ENCODE data around the gene RABGGTA.

The RABGGTA gene

DNA sequence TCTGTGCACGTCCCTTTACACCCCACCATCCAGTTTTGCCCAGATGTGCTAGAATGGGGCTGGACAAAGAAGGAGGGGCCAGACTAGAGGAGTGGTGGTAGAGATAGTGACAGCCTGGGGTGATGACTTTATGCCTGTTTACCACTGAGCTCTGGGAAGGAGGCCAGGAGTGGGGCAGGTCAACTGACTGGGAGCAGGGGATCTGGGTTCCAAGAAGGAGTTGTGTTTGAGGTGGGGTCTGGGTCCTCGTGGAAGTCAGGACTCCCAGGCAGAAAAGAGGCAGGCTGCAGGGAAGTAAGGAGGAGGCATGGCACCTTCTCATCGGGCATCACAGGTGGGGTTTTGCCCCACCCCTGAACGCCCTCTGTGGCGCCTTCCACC, 38.9 kb upstream of the RABGGTA start:
- TF ChIP-seq, protein P1, sequence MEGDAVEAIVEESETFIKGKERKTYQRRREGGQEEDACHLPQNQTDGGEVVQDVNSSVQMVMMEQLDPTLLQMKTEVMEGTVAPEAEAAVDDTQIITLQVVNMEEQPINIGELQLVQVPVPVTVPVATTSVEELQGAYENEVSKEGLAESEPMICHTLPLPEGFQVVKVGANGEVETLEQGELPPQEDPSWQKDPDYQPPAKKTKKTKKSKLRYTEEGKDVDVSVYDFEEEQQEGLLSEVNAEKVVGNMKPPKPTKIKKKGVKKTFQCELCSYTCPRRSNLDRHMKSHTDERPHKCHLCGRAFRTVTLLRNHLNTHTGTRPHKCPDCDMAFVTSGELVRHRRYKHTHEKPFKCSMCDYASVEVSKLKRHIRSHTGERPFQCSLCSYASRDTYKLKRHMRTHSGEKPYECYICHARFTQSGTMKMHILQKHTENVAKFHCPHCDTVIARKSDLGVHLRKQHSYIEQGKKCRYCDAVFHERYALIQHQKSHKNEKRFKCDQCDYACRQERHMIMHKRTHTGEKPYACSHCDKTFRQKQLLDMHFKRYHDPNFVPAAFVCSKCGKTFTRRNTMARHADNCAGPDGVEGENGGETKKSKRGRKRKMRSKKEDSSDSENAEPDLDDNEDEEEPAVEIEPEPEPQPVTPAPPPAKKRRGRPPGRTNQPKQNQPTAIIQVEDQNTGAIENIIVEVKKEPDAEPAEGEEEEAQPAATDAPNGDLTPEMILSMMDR (IDR thresholded peaks at IDR 0.05; ENCODE audit: insufficient read depth, low read length, poor library complexity, severe bottlenecking), result no peak
- no peak for DNase-seq (ENCODE audit: extremely low read depth, insufficient read length)

DNA sequence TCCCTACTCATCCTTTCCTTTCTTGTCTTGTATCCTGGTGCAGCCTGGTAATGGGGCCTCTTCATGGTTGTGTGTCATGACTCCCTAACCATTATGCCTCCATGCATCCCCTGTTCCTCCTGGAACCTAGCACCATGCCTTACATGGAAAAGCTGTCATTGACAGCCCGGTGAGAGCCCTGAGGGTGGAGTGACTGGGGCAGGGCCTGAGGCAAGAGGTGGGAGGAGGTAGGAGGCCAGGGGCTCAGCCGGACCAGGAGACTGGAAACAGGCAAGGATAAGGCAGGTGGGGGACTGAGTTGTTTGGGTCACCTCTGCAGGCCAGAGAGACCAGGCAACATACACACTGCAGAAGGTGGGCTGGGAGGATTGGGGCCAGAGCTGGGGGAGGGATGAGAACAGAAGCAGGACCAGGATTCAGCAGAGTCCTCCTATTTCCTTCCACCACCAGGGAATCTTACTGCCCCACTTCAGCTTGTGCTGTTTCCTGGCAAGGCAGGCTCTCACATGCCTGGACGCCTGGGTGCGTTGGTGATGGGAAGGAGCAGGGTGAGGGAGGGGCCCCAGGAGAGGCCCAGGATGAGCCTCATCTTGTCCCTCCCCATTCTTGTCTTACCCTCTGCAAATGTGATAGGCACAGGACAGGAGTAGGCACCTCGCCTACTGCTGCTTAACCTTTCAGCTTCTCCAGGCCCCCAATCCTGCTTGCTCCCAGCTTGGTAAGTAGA, 38.3 kb upstream of the RABGGTA start, which contains the start of gene LTB4R2:
LTB4R2 (plus strand) TSS at position 603 of the 727 bp plus-strand sequence. CDS start 525 bp downstream, outside the sequence.
- H3K27me3 ChIP-seq (replicated peaks; ENCODE audit: control insufficient read depth, insufficient read depth, low read length), result no peaks in the 10 kb centered on the region
- no peak for DNase-seq (ENCODE audit: extremely low read depth, insufficient read length)
- TF ChIP-seq, protein P1 (IDR thresholded peaks at IDR 0.05; ENCODE audit: insufficient read depth, low read length, poor library complexity, severe bottlenecking), result no peak
- peak within 1 kb of the TSS; percentile 63 for H3K4me3 ChIP-seq (replicated peaks; ENCODE audit: low read depth, low read length)
- H3K36me3 ChIP-seq (ENCODE audit: control insufficient read depth, insufficient read depth, low read length), result peaks cover 20% of the 10 kb centered on the region

More for the DNA sequence above, 38.9 kb upstream of the RABGGTA start:
- Histone ChIP-seq H3K4me3 (replicated peaks; ENCODE audit: low read depth, low read length) (peak overlapping the region; percentile 63), H3K36me3 (ENCODE audit: control insufficient read depth, insufficient read depth, low read length) (peaks cover 18% of the 10 kb centered on the region), H3K27me3 (replicated peaks; ENCODE audit: control insufficient read depth, insufficient read depth, low read length) (no peaks in the 10 kb centered on the region)

DNA sequence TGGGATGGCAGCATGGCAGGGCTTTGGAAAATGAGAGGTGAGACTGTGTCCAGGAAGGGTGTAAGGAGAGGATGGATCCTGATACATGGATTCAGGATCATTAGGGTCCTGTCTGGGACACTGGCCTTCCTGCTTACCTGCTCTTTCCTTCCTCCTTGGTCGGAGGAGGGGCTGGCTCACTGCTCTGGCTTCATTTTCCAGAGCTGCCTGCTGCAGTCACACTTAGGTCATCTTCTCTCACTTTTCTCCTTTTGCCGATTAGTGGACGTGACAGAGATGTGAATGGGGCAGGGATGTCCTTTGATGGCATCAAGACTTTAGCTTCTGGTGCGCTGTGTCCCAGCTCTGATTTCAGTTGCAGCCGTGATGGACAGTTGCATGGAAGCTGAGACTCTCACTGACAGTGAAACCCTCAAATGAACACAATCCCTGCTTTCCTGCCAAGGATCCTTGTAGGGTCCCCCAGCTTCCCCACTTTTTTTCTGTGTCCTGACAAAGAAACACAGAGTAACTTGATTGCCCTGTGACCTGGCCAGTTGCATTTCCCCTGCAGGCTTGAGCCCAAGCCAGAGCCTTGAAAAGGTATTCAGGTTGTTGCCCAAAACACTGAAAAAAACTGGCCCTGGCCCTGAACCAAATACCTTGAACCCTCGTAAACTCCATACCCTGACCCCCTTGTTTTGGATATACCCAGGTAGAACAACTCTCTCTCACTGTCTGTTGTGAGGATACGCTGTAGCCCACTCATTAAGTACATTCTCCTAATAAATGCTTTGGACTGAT, 37.1 kb upstream of the RABGGTA start:
- TF ChIP-seq, protein P1 (IDR thresholded peaks at IDR 0.05; ENCODE audit: insufficient read depth, low read length, poor library complexity, severe bottlenecking), result no peak
- DNase-seq (ENCODE audit: extremely low read depth, insufficient read length), result no peak
- peaks cover 31% of the 10 kb centered on the region for H3K36me3 ChIP-seq (ENCODE audit: control insufficient read depth, insufficient read depth, low read length)

GRCh38 chr14:24307575-24308341, 36.4 kb upstream of the RABGGTA start, which contains the start of gene CIDEB:
CIDEB (minus strand) TSS chr14:24307977; CDS start chr14:24307858, 119 bp downstream.
- peaks cover 34% of the 10 kb centered on the region for H3K36me3 ChIP-seq (ENCODE audit: control insufficient read depth, insufficient read depth, low read length)
- H3K27me3 ChIP-seq (replicated peaks; ENCODE audit: control insufficient read depth, insufficient read depth, low read length), result no peaks in the 10 kb centered on the region
- TF ChIP-seq, protein P1 (IDR thresholded peaks at IDR 0.05; ENCODE audit: insufficient read depth, low read length, poor library complexity, severe bottlenecking), result peak; percentile 97
- no peak within 1 kb of the TSS for H3K4me3 ChIP-seq (replicated peaks; ENCODE audit: low read depth, low read length)
- DNase-seq (ENCODE audit: extremely low read depth, insufficient read length), result no peak

More for the DNA sequence above, 37.1 kb upstream of the RABGGTA start:
- Histone ChIP-seq H3K27me3 (replicated peaks; ENCODE audit: control insufficient read depth, insufficient read depth, low read length) (no peaks in the 10 kb centered on the region), H3K4me3 (replicated peaks; ENCODE audit: low read depth, low read length) (no peak overlapping the region)

GRCh38 chr14:24307156-24307574, 35.8 kb upstream of the RABGGTA start:
- TF ChIP-seq, protein P1 (IDR thresholded peaks at IDR 0.05; ENCODE audit: insufficient read depth, low read length, poor library complexity, severe bottlenecking), result no peak
- H3K36me3 ChIP-seq (ENCODE audit: control insufficient read depth, insufficient read depth, low read length), result peaks cover 39% of the 10 kb centered on the region

More at GRCh38 chr14:24307156-24307574, 35.8 kb upstream of the RABGGTA start:
- DNase-seq (ENCODE audit: extremely low read depth, insufficient read length), result no peak
- H3K4me3 ChIP-seq (replicated peaks; ENCODE audit: low read depth, low read length), result no peak overlapping the region
- H3K27me3 ChIP-seq (replicated peaks; ENCODE audit: control insufficient read depth, insufficient read depth, low read length), result no peaks in the 10 kb centered on the region

All from GM06990 (cell line).